HG03460 (cell line): Measurements from ENCODE around the gene DOCK3.
"Not testable (repeated sequence)": the region's sequence is repeated elsewhere in the genome, so short reads cannot be mapped to it uniquely, and the experiment has no call there.

Source experiments
- ATAC-seq: cut with Tn5 transposase; IDR thresholded peaks from one replicate; pipeline ENCODE4 v1.9.1; 2021; ENCODE audit not compliant: unreplicated experiment

DOCK3 gene

DNA sequence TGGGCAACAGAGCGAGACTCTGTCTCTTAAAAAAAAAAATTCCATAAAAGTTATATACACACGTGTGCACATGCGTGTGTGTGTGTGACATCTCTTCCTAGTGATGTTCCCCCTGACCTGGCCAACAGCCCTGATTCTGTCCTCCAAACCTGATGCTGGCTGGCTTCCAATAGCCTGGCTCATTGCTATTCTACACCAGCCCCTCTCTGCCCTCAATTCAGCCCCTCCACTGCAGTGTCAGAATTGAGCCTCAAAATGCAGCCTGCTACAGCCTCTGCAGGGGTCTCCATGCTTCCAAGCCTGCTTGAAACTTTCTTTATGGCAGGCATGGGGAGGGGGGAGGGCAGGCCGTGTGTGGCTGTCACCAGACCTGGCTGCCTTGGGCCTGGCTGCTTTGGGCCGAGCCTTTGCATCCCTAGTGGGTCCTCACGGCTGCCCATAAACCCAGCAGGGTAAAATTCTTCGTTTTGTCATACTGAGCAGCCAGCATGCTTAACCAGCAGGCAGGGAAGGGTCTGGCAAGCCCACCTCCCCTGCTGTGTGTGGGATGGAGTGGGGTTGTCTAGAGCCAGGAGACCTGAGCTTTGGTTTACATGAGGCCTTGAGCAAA is 22.7 kb upstream of the DOCK3 start:
- ATAC-seq, result no peak

DNA sequence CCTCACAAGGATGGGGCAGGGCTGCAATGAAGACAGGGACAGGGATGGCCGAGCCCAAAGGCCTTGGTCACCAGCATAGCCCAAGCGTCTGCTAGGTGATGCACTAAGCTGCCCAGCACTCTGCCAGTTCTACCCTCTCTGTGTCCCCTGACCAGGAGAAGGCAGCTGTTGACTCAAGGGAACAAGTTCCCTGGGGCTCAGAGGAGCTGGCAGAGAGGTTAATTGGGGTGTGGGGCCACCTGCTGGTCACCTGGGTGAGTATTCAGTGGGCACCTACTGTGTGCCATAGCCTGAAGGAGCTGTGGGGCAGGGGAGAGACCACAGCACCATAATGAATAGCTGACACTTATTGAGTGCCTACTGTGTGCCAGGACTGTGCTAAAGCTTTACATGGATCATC is 22.0 kb upstream of the DOCK3 start:
- ATAC-seq, result no peak

DNA sequence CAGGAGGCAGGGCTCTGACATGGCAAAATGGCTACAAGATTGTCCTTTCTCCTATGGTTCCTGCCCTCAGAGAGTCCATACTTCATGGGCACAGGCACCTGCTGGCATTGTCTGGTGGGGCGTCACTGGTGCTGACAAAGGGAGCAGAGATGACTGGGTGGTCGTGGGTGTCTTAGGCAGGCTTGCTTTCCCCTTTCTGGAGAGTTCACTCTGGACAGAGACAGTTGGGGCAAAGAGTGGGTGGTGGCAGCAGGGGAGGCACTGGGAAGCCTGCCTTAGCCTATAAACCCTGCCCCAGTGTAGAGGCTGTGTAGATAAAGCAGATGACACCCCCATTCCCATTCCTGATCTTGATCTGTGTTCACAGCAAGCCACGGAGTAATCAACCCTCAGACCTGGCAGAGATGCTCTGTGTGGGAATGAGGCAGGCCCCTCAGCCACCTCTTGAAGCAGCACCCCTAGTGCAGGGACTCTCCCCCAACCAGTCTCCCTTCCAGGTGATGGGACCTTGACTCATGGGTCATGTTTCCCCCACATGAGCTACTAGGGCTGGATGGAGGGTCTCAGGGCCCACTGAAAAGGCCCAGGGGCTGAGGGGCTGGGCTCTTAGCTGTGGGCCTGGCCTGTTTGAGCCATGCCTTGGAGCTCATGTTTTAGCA is 20.7 kb upstream of the DOCK3 start:
- no peak for ATAC-seq

DNA sequence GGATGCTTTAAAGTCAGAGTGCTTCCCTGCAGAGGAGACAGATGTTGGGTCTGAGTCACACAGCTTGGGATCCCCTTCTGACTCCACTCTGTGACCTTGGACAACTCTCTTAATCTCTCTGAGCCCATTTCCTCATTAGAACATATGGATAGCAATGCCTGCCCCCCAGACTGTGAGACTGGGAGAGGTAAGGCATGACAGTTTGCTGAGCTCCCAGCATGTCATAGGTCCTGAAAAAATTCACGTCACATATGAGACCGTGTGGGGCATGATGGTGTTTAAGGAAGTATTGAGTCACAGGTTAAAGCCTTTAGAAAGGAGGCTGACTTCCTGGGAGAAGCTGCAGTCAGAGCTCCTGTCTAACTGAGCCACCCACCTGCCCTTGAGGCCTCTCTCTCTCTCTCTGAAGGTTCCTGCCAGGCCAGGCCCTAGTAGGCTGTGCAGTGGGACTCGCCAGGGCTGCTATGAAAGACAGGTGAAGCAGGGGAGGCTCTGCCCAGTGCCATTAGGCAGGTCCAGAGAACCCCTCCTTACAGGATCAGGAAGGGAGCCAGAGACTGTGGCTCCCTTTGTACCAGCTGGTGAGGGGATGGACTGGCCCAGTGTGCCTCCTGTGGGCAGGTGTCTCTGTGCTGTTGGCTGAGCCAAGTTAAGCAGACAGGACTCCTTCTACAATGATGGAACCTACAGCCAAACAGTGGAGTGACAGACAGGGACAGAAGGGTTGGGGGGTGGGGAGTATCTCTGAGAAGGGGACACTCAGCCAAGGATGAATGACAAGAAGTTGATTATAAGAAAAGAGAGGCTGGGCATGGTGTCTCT is 19.5 kb upstream of the DOCK3 start:
- ATAC-seq, result no peak

DNA sequence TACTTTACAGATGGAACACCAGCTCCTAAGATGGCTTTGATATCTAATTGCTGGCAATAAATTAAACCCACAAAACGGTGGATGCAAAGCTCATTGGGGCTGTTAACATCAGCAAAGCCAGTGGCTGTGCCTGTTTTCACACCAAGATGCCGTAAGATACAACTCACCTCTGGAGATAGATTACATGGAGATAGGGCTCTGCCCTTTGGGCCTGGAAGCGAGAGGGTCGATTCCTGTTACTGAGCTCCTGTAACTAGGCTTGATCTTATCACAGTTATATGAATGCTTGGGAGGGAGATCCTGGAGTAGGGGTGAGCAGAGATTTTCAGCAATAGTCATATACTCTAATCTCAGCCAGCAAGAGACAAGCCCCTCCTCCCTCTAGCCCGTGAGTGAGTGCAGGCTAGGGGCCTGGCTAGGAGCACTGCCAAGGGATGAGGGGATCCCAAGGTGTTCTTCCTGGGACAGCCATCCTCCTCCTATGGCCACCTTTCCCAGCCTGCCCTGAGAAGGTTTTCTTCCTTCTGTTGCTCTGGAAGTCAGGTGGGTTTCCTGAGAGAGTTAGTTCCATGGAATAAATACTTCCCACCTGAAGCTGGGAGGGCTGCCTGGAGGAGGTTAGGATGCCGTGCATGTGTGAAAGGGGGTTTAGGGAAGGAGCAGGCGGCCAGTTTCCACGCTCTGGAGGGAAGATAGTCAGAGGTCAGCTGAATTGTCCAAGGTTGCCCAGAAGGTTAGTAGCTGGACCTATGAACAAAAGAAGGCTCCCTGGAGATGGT is 18.1 kb upstream of the DOCK3 start:
- ATAC-seq, result no peak

DNA sequence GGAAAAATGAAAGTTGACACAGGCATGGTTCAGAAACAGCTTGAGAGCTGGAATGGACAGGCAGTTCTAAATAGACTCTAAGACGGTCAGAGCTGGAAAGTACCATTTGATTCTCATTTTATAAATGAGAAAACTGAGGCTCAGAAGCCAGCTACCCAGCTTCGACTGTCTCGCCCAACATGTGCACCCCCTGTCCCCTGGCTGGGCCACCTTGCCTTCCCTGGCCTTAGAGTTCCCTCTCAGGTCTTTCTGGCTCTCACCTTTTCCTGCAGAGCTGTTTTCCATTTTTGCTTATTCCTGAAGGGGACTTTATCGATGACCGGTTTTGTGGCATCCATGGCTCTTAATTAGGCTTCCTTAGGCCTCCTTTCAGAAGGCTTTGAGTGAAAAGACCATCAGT is 17.3 kb upstream of the DOCK3 start:
- ATAC-seq, result no peak

DNA sequence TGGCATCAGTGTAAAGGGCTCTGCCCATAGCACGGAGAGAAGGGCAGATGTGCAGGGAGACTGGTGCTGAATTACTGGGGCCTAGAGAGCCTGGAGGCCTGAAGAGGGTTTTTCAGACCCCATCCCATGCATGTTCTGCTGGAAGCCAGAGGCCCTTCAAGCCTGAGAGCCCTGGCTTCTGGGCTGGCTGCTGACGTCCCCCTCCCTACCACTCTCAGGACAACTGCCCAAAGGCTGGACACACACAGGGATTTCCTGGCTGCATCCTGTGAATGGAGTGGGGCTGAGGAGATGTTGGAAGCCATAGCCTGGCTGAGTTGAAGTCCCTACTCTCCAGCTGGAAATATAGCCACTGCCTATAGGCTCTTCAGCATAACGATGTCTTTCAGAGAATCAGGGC is 16.9 kb upstream of the DOCK3 start:
- ATAC-seq, result no peak

DNA sequence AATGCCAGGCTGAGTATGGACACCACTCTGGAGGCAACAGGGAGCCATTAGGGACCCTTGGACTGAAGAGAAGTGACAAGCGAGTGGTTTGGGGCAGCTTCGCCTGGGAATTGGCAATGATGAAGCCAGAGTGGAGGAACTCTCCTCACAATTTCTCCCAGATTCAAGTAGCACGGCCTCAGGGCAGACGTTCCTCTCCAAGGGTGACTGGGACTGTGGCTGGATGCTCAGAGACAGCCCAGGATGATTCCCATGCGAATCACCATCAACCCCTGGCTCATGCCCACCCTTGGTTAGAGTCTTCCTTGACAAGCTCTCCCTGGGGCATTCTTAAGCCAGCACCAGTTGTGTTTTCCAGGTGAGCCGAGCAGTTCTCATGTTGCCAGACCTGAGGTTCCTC is 16.3 kb upstream of the DOCK3 start:
- ATAC-seq, result no peak

DNA sequence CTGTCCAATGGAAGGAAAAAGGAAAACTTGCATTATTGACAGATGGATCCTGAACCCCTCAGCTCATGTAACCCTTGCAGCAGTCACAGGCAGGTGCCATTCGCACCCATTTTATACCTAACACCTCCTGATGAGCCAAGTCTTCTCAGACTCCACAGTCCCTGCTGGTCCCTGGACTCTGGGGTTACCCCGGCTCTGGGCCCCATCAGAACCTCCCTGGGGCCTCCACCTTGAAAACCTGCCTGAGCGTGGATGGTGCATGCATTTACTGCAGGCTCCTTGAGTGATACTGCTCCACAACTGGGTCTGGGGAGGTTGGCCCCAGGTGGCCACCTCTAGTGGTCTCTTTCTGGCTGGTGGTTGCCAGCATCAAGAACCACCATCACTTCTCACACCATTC is 15.9 kb upstream of the DOCK3 start:
- ATAC-seq, result no peak

DNA sequence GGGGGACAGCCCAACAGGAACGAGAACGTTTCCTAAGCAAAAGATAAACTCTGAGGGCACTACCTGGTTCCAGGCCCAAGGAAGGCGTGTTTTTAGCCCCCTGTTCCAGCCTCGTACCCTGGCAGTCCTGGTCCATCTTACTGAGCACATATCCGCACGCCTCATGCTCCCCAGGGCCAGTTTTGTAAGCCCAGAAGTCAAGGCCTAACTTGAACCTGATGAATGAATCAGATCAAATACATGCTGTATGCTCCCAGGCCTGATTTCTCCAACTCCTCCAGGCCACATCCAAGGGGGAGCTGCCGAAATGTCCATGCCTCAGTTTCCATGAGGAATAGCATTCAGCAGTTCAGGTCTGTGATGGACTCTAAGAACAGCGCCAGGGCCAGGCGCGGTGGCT is 14.3 kb upstream of the DOCK3 start:
- no peak for ATAC-seq

DNA sequence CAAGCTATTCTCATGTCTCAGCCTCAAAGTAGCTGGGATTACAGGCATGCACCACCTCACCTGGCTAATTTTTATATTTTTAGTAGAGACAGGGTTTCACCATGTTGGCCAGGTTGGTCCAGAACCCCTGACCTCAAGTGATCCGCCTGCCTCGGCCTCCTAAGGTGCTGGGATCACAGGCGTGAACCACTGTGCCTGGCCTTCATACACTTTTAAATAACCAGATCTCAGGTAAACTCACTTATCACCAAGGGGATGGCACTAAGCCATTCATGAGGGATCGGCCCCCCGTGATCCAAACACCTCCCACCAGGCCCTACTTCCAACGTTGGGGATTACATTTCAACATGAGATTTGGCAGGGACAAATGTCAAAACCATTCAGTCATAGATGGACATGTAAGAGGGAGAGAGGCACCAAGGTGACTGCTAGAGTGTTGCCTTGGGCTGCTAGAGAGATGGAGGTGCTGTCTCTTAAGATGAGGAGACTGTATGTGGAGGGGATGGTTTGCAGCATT is 13.3 kb upstream of the DOCK3 start:
- no peak for ATAC-seq

DNA sequence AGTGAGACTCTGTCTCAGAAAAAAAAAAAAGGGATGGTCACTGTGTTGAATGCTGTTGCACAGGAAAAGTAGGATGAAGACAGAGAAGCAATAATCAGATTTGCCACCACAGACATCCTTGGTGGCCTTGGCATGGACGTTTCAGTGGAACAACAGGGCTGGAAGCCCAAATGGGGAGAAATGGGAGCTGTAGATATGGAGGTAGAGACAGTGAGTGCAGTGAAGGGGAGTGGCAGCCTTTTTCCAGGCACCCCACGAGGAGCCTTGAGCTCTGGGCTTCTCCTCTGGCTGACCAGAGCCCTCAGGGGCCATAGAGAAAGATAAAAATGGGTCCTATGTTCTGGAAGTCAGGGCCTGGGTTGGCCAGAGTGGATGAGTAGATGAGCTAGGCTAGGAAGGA is 12.3 kb upstream of the DOCK3 start:
- ATAC-seq, result no peak

DNA sequence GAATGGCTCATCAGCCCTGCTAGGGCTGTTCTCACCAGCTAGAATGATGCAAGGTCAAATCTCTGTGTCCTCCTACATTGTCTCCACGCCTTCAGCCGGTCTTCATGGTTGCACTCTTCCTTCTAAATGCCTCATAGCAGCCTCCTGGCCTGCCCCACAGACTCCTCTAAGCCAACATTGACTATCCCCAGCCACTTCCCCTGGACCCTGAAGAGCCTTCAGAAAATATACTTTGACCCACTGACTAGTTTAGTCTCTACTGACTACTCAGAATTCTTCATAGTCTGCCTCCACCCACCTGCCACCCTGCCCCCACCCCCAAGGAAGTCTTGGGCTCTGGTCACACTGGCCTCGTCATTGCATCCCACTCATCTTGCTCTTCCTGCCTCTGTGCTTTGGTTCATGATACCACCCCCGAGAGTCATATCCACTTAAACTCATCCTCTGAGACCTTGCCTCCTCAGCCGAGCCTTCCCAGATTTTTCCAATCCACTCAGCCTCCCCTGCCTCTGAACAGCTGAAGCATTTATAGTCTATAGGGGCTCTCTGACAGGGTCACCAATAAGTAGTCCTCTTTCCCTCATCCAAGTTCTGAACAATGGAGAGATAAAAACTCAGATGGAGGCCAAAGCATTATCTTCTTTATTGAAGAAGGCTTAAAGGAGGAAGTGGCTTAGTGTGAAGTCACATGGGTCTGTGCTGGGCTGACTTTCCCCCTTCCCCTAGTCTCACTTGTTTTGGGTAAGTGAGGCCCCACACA is 9.5 kb upstream of the DOCK3 start:
- no peak for ATAC-seq

DNA sequence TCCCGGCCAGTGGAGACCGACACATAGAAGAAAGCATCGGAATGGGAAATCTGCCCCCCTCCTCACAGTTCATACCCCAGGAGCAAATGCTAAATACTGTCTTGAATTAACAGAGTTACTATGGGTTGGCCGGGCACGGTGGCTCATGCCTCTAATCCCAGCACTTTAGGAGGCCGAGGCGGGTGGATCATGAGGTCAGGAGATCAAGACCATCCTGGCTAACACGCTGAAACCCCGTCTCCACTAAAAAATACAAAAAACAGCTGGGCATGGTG is 8.9 kb upstream of the DOCK3 start:
- not testable (repeated sequence) for ATAC-seq

DNA sequence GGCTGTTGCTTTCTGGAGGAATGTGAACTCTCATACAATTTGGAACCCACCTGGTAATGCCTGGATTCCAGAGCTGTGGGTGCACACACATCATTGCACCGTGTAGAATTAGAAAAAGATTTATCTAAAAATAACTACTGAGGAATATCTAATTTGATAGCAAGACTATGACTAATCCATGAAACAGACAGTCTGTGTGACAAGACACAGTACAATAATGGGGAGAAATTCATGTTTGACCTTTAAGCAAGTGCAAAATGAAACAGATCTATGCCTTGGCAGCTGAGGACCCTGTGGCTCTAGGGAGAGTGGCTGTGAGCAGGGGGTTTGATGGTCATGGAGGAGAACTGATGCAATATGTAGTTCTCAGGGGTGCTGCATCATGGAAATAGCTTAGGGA is 7.9 kb upstream of the DOCK3 start:
- ATAC-seq, result no peak

DNA sequence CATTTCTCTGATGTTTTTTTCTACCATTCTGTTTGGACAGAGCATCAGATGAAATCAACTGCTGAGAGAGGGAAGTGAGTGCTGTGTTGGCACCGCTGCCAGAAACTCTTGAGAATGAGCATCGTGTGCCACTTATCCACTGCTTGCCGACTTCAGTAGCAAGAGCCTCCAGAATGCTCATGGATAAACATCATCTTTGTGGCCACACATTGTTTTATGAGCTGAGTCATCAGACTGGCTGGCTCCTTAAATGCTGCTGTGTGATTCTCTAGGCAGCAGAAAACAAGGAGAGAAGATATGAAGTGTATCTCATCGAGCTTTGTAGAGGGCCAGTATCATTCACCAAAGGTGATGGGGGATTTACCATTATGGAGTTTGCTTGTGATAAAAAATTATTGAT is 3.4 kb upstream of the DOCK3 start:
- no peak for ATAC-seq

DNA sequence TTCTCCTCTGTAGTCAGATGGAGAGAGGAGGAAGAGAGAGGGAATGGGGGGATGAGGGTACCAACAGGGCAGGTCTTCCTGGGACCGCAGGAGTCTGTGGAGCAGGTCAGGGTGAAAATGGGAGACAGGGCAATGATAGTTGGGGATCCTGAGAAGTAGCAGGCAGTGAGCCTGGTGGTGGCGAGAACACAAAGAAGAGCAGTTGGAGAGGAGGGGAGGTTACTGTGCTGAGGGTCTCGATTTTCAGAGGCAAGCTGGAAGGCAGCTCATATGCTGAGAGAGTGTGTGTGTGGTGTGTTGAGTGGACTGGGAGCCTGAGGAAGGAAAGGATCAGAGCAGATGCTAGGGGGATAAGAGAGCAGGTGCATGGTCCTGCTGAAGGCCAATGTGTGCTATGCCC is 2.1 kb upstream of the DOCK3 start:
- no peak for ATAC-seq

DNA sequence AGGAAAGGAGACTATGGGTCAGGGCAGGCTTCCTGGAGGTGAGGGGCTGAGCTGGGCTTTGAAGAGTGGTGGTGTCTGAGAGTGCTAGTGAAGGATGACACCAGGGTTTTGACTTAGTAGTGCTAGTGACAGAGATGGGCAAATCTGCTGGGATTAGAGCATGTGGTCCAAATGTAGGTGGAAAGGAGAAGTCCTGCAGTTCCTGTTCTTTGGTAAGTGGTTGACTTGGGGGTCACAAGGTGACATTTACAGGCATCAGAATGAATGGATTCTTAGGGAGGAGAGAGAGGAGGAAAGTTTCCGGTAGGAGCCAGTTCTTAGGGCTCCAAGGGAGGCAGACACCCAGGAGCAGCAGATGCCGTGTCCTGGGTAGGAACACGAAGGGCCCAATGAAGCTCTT is 796 bp upstream of the DOCK3 start:
- no peak for ATAC-seq

DNA sequence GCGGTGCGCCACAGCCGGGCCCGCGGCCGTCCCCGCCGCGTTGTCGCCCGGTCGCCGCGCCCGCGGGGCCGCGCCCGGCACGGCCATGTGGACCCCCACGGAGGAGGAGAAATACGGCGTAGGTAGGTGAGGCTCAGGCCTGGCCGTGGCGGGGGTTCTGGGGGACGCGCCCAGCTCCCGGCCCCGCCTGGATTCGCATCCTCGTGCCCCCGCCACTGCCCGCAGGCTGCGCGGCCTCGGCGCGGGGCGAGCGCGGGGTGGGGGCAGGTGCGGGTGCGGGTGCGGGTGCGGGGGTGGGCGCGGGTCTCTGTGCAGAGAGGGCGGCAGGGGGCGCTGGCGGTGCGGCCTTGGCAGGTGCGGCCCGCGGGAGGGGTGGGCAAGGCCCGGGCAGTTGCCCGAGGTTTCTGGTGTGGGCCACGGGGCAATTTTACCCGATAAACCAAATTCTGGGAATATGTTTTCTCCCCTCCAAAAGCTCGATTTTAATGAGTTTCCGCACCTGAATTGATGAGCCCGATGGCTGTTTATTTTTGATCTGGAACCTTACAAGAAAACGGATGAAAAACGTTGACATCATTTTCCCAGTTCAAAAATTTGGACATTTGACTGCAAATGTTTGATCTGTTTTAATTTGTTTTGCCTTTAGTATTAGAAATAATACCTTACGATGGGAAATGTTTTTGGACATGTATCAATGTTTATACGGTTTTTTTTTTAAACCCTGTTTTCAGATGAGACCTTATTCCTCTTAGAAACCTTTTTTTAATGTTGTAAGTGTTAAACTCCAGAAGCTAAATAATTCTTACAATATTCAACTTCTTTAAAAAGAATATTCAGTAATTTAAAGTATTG is 678 bp downstream of the DOCK3 start:
- ATAC-seq, result no peak
